Measurements from ENCODE around the gene PLXNA4. TPM values are rescaled to one million over a fixed set of nuclear protein-coding genes. Genes with fewer than 3 reads are reported as not detected.

PLXNA4 gene
- total and polyA plus RNA-seq, 9 of the 15 experiments (the other 6 are each of a cell fraction or from before 2014, with no cell fraction given): under 0.01 to 0.09 TPM; not detected in 7

DNA sequence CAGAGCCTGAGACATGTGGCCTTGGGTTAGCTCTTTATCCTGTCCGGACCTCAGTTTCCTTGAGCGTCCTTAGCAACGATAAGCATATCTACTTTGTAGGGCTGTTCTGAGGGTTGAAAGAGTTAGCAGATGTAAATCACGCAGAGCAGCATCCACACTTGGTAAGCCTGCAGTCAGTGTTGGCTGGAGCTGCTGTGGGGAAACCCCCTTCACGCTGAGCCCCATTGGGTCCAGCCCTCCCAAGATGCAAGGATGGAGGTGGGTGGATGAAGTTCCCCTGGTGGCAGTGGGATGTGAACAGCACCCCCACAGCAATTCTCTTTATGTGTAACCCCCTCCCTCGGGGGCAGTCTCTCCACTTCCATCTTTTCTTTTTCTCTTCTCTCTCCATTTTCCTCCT is 109.9 kb downstream of the PLXNA4 start (continued):
- TF ChIP-seq RERE (CRISPR knock-in tag; IDR thresholded peaks at IDR 0.05; ENCODE audit: borderline replicate concordance) (no peak), CCAR2 (IDR thresholded peaks at IDR 0.05; ENCODE audit: low read depth, low read length) (no peak), NFXL1 (CRISPR knock-in tag; IDR thresholded peaks at IDR 0.05) (no peak)

DNA sequence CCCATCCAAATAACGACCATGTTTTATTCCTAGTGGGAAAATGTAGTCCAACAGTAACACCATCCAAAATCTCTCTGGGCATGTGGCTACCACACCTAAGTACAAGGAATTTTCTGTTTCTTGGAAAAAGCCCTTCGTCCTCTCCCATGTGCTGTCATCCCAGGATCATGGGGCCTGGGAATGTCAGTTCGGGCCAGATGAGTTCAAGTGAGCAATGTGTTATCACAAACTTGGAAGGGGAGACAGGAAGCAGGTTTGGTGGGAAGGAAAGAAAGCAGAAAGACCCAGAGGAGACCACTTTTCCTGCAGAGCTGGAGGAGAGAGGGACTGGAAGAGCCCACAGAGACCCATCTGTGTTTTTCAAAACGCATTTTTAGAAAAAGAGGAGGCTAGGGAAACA is 110.8 kb downstream of the PLXNA4 start:
- FAIRE-seq (no peak), ATAC-seq (no peak)
- no peaks in the 10 kb centered on the region for H3K9me3 ChIP-seq (replicated peaks; ENCODE audit: control insufficient read depth, insufficient read depth, low read depth, low read length)

More for the DNA sequence above, 110.8 kb downstream of the PLXNA4 start:
- Histone ChIP-seq H4K20me1 (replicated peaks; ENCODE audit: control insufficient read depth, insufficient read depth, low read length) (0 out of 2 replicates have a peak, but pooled peaks cover 2% of the 10 kb centered on the region), H3K4me1 (replicated peaks in 1 of 2; ENCODE audit: control insufficient read depth in 2 of 2, insufficient read depth in 2 of 2, low read length in 2 of 2) (no peaks in the 10 kb centered on the region), H3K79me2 (ENCODE audit: control insufficient read depth, insufficient read depth, low read length) (no peaks in the 10 kb centered on the region), H3K27me3 (ENCODE audit: control insufficient read depth in 2 of 2, insufficient read depth in 2 of 2, low read length in 2 of 2) (peaks cover 0 to 22% of the 10 kb centered on the region in 2 experiments; a peak in 3 of 5 replicates), H2AFZ (ENCODE audit: low read depth, low read length) (no peak overlapping the region), H3K36me3 (ENCODE audit: control insufficient read depth, insufficient read depth, low read length) (no peaks in the 10 kb centered on the region), H3K27ac (ENCODE audit: extremely low read depth, low read depth, low read length) (no peak overlapping the region), H3K4me2 (ENCODE audit: insufficient read depth, low read length) (no peak overlapping the region), H3K9ac (ENCODE audit: insufficient read depth in 1 of 2, low read depth in 2 of 2, low read length in 2 of 2) (no peak overlapping the region), H3K9me1 (ENCODE audit: control insufficient read depth, insufficient read depth, low read length) (no peaks in the 10 kb centered on the region), H3K4me3 (no peak overlapping the region)
- TF ChIP-seq, protein P1, sequence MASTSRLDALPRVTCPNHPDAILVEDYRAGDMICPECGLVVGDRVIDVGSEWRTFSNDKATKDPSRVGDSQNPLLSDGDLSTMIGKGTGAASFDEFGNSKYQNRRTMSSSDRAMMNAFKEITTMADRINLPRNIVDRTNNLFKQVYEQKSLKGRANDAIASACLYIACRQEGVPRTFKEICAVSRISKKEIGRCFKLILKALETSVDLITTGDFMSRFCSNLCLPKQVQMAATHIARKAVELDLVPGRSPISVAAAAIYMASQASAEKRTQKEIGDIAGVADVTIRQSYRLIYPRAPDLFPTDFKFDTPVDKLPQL (IDR thresholded peaks at IDR 0.05; ENCODE audit: extremely low read depth, insufficient read length): no peak
- BruUV-seq (replicated peaks): no TSS peak
- intact Hi-C loops (cut with micrococcal nuclease): no loop called here
- ChIA-PET POLR2A (no interaction called here), CTCF (ENCODE audit: low intra/inter-chr PET ratio) (no interaction called here)
- WGBS (ENCODE audit: insufficient coverage, low coverage, missing lambda C conversion rate): 0% methylated on average over 4 of the region's 4 CpGs
- DNase-seq (ENCODE audit: extremely low read depth in 1 of 4, low spot score in 3 of 4): no peak
- in situ Hi-C loops (cut with MboI): no loop called here
